ENCODE measurements around the gene PRF1.

DNA sequence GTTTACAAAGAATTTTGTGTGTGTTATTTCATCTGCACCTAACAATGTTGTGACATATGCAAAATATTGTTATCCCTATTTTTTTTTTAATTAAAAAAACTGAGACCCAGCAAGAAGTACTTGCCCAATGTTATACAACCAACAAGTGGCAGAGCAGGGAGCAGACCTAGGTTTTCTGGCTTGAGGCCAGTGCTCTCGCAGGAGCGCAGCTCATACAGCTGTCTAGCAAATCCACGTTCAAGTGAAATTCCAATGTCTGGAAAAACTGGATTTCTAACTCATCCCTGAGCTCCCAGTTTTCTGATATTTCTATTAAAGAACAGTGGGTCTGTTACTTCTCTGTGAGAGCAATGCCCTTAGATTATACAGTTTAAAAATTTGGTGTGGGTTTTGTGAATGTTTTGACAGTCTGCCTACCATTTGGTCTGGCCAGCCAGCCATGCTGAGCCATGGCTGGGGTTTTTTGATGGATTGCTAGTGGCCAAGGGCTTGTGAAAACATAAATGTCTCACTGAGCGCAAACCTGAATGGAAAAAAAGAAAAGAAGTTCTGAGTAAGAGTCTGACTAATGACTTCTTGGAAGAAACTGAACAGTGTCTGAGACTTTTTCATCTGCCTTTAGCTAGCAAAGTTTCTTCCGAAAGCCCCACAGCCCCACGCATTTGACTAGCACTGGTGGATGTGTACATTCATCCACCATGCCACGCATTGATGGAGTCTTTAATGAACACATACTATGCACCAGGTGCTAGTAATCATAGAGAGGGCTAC is 15.4 kb upstream of the PRF1 start:
- no peak for TF ChIP-seq POLR2A (IDR thresholded peaks at IDR 0.05)
- TF ChIP-seq, protein P1, sequence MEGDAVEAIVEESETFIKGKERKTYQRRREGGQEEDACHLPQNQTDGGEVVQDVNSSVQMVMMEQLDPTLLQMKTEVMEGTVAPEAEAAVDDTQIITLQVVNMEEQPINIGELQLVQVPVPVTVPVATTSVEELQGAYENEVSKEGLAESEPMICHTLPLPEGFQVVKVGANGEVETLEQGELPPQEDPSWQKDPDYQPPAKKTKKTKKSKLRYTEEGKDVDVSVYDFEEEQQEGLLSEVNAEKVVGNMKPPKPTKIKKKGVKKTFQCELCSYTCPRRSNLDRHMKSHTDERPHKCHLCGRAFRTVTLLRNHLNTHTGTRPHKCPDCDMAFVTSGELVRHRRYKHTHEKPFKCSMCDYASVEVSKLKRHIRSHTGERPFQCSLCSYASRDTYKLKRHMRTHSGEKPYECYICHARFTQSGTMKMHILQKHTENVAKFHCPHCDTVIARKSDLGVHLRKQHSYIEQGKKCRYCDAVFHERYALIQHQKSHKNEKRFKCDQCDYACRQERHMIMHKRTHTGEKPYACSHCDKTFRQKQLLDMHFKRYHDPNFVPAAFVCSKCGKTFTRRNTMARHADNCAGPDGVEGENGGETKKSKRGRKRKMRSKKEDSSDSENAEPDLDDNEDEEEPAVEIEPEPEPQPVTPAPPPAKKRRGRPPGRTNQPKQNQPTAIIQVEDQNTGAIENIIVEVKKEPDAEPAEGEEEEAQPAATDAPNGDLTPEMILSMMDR (IDR thresholded peaks at IDR 0.05): no peak
- no peak for TF ChIP-seq POLR2AphosphoS5 (IDR thresholded peaks at IDR 0.05)
